ENCODE results near the gene NOX5. TPM values are rescaled to one million over a fixed set of nuclear protein-coding genes. Genes with fewer than 3 reads are reported as not detected.

The NOX5 gene
- total RNA-seq, 1 donor from 2014 or later = 0.14 TPM

DNA sequence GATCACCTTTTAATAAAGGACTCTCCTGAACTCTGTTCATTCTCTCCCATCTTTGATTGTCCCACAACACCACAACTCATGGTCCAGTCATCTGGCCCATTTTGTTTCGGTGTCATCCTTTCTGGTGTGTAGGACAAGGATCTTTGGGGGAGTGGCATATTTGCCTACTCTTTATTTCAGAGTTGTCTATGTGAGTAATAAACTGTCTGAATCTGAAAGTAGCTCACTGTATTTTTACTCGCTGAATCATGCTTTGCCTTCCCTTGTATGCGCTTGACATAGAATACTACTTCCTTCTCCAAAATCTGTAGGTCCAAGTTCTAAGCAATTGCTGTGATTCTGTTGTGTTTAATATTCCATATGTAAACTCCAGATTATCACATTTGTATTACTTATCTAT is 29.9 kb upstream of the NOX5 start:
- H3K4me1 ChIP-seq = no peaks in the 10 kb centered on the region
- H3K4me3 ChIP-seq = no peak overlapping the region
- H3K27ac ChIP-seq = no peak overlapping the region
- no peaks in the 10 kb centered on the region for H3K27me3 ChIP-seq
- TF ChIP-seq, protein P1, sequence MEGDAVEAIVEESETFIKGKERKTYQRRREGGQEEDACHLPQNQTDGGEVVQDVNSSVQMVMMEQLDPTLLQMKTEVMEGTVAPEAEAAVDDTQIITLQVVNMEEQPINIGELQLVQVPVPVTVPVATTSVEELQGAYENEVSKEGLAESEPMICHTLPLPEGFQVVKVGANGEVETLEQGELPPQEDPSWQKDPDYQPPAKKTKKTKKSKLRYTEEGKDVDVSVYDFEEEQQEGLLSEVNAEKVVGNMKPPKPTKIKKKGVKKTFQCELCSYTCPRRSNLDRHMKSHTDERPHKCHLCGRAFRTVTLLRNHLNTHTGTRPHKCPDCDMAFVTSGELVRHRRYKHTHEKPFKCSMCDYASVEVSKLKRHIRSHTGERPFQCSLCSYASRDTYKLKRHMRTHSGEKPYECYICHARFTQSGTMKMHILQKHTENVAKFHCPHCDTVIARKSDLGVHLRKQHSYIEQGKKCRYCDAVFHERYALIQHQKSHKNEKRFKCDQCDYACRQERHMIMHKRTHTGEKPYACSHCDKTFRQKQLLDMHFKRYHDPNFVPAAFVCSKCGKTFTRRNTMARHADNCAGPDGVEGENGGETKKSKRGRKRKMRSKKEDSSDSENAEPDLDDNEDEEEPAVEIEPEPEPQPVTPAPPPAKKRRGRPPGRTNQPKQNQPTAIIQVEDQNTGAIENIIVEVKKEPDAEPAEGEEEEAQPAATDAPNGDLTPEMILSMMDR (IDR thresholded peaks at IDR 0.05) = no peak
- DNase-seq (no peak), ATAC-seq (no peak)
- intact Hi-C loops (cut with DNase I) = no loop called here
- H3K9me3 ChIP-seq = no peaks in the 10 kb centered on the region
- H3K36me3 ChIP-seq = no peaks in the 10 kb centered on the region

DNA sequence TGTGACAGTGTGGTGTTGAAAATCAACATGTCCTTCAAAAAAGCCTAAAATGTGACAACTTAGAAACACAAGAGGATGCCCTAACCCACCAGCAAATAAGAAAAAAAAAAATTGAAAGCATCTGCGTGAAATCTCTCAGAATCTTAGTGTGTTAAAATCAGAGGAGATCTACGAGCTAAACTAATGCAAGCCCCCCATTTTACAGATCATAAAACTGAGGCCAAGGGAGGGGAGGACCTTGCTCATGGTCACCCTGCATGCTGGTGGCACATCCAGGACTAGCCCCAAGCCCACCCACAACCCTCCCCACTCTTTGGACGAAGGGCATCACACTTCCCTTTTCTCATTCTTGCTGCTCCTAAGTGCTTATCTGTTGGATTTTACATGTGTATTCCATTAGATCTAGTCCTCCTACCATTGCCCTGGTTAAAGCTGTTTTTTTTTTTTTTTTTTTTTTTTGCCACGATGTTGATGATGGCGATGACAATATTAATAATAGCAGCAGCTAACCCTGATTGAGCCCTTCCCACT is 29.1 kb upstream of the NOX5 start:
- TF ChIP-seq, protein P1 (IDR thresholded peaks at IDR 0.05) = no peak
- no peak for DNase-seq
- Histone ChIP-seq H3K9me3 (no peaks in the 10 kb centered on the region), H3K4me3 (no peak overlapping the region), H3K36me3 (no peaks in the 10 kb centered on the region), H3K27ac (no peak overlapping the region), H3K4me1 (no peaks in the 10 kb centered on the region), H3K27me3 (no peaks in the 10 kb centered on the region)
- ATAC-seq = no peak
- intact Hi-C loops (cut with DNase I) = no loop called here

DNA sequence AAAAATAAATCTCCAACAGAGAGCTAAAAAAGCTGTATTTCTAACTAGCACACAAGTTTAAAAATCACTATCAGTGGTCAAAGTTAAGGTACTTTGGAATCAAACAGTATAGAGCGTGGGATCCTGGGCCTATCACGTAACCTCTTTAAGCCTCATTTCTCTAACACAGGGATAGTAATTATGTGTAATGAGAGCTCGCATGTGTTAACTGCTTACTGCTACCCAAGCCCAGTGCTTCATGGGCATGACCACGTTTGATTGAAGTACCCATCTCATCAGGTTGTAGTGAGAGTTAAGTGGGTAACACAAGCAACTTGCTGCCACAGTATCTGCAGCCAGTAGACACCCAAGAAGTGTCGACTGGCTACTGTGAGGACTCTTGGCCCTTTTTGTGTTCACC is 28.2 kb upstream of the NOX5 start:
- intact Hi-C loops (cut with DNase I) = no loop called here
- Histone ChIP-seq H3K27ac (no peak overlapping the region), H3K9me3 (no peaks in the 10 kb centered on the region), H3K4me1 (no peaks in the 10 kb centered on the region), H3K27me3 (no peaks in the 10 kb centered on the region), H3K4me3 (no peak overlapping the region), H3K36me3 (no peaks in the 10 kb centered on the region)
- TF ChIP-seq, protein P1 (IDR thresholded peaks at IDR 0.05) = no peak
- DNase-seq (no peak), ATAC-seq (no peak)

DNA sequence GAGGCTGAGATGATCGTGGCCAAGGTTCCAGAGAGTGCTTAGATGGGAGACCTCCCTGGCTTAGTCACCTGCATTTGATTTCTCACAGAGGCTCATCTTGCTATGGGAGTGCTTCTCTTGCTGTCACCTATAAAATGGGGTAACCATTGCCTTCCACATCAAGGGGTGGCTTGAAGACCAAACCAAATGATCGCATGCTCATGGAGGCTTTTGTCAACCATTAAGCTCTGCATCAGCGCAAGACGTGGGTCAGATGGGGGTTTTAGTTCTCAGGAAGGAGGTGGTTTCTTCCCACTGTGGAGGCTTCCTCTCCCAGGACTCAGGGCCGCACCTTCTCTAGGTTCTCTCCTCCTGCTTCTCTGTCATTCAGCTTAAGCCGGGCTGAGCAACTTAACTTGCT is 27.4 kb upstream of the NOX5 start:
- Histone ChIP-seq H3K4me3 (no peak overlapping the region), H3K27me3 (no peaks in the 10 kb centered on the region), H3K27ac (no peak overlapping the region), H3K36me3 (no peaks in the 10 kb centered on the region), H3K9me3 (no peaks in the 10 kb centered on the region), H3K4me1 (no peaks in the 10 kb centered on the region)
- DNase-seq (no peak), ATAC-seq (no peak)
- intact Hi-C loops (cut with DNase I) = no loop called here
- TF ChIP-seq, protein P1 (IDR thresholded peaks at IDR 0.05) = no peak

DNA sequence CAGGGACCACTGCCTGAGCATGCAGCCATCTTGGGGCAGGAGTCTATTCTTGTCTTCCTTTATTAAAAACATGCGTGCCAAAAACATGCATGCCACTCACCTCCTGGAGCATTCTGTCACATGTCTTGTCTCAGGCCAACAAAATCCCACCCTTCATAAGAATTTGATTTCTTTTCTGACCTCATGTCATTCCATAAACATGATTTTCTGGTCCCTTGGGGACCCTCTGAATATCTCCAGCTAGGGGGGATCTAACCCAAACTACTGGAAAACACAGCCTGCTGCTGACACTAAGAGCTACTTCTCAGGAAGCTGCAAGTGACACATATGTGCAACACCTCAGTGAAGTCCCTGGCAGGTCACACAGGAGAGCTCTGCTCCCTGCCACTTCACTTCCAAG is 26.8 kb upstream of the NOX5 start:
- TF ChIP-seq, protein P1 (IDR thresholded peaks at IDR 0.05) = no peak
- ATAC-seq = no peak
- H3K36me3 ChIP-seq = no peaks in the 10 kb centered on the region
- H3K4me3 ChIP-seq = no peak overlapping the region
- intact Hi-C loops (cut with DNase I) = no loop called here
- H3K9me3 ChIP-seq = no peaks in the 10 kb centered on the region
- no peaks in the 10 kb centered on the region for H3K27me3 ChIP-seq
- H3K4me1 ChIP-seq = no peaks in the 10 kb centered on the region
- no peak for DNase-seq
- no peak overlapping the region for H3K27ac ChIP-seq
